HG02970 (cell line): ENCODE measurements around the gene EEPD1.
"Not testable (repeated sequence)": the region's sequence is repeated elsewhere in the genome, so short reads cannot be mapped to it uniquely, and the experiment has no call there.

ENCODE experiments used
- ATAC-seq: cut with Tn5 transposase; IDR thresholded peaks from one replicate; pipeline ENCODE4 v1.9.1; 2021; ENCODE audit warnings: mild to moderate bottlenecking, moderate library complexity, moderate number of reproducible peaks; ENCODE audit not compliant: unreplicated experiment, low FRiP score

Gene EEPD1

DNA sequence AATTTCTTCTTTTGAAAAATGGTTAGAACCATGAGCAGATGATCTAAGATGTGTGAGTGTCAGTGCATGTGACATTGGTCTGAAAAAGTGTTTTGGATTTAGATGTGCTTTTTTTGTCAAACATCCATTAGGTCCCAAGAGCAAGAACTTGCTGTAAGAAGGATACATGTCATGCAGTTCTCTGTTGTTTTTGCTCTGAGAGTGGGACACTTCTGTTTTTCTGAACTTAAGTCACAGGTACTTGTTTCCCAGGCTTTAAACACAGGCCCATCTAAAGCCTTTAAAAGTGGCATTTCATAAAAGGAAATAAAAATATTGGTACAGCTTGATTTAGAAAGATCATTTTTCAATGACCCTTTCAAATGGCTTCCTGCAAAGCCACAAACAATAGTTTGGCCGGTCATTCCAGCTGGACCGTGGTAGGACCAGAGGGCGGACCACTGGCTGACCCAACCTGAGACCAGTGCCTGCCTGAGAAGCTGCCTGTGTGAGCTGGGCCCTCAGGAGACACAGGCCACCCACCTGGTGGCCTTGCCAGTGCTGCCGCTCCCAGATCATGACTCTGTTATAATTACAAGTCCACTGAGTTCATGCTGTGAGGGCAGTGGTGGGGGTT, 92.7 kb downstream of the EEPD1 start:
- no peak for ATAC-seq

DNA sequence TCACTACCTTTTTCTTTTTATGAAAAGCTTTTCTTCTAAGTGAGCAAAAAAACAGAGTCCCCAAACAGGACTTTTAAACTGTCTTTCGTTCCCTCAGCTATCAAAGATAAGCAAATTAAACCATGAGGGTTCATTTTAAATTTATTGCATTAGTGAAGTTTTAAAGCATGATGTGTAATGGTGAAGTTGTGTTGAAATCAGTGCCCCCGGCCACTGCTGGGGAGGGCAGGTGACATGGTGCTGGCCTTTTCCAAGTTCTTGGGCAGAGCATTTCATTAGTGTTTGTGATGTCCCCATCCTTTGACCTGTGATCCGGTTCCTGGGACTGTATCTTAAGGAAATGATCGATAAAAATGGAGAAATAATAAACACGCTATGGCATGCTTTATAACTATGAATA, 96.0 kb downstream of the EEPD1 start:
- ATAC-seq = no peak

DNA sequence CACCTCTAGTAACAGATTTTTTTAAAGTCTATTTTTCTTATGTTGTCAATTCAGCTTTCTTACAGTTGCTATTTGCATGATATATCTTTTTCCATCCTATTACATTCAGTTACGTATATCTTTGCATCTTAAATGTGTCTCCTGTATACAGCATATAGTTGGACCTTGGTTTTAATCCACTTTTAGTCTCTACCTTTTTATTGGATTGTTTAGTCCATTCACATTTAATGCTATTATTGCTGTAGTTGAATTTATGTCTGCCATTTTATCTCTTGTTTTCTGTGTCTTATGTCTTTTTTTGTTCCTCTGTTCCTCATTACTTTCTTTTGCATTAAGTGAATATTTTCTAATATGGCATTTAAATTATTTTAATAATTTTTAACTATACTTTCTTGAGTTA, 100.6 kb downstream of the EEPD1 start:
- ATAC-seq = no peak

DNA sequence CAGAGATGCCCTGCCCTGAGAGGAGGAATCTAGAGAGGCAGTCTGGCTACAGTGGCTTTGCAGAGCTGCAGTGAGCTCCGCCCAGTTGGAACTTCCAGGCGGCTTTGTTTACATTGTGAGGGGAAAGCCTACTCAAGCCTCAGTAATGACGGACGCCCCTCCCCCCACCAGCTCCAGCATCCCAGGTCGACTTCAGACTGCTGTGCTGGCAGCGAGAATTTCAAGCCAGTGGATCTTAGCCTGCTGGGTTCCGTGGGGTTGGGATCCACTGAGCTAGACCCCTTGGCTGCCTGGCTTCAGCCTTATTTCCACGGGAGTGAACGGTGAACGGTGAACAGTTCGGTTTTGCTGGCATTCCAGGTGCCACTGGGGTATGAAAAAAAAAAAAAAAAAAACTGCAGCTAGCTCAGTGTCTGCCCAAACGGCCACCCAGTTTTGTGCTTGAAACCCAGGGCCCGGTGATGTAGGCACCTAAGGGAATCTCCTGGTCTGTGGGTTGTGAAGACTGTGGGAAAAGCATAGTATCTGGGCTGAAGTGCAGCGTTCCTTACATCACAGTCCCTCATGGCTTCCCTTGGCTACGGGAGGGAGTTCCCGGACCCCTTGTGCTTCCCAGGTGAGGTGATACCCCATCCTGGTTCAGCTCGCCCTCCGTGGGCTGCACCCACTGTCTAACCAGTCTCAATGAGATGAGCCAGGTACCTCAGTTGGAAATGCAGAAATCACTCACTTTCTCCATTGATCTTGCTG, 105.6 kb downstream of the EEPD1 start:
- not testable (repeated sequence) for ATAC-seq

DNA sequence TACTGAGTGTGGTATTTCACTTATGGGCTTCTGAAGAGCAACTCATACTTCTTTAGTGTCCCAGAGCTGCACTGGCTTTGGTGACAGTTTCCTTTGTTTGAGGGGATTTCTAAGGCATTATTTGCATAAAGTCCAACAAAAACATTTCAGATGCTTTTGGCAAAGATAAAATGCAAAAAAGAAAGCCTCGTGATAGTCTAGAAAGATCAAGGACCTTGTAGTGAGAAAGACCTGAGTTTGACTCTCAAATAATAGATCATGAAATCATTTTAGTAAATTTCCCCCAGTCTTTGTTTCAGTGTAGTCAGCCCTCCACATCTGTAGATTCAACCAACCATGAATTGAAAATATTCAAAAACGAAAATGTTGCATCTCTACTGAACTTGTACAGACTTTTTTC, 107.4 kb downstream of the EEPD1 start:
- ATAC-seq = no peak

DNA sequence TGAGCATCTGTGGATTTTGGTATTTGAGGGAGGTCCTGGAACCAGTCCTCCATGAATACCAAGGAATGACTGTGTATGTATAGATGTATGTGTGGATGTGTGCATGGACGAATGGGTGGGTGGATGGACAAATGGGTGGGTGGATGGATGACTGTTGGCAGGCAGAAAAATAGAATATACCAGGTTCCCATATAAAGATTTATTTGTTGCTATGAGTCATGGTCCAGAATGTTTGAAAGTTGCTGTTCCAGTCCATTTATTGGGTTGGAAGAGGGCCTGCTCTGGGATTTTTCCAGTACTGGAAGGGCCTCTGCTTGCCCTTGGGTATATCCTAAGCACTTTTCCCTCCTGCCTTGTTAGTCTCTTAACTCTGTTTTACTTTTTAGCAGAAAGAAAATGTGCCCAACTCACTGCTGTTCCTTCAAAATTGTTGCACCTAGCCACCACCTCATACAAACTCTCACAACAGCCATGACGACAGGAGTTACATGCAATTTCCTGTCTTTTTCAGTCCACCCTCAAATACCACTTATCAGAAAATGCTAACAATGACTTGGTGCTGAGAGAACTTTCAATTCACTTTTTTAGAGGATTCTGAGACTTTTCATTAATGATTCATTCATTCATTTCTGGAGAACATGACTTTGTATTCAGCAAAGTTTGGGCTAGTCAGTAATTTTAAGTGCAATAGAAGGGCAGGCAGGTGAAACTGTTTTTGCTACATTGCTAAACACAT, 108.1 kb downstream of the EEPD1 start:
- ATAC-seq = no peak

DNA sequence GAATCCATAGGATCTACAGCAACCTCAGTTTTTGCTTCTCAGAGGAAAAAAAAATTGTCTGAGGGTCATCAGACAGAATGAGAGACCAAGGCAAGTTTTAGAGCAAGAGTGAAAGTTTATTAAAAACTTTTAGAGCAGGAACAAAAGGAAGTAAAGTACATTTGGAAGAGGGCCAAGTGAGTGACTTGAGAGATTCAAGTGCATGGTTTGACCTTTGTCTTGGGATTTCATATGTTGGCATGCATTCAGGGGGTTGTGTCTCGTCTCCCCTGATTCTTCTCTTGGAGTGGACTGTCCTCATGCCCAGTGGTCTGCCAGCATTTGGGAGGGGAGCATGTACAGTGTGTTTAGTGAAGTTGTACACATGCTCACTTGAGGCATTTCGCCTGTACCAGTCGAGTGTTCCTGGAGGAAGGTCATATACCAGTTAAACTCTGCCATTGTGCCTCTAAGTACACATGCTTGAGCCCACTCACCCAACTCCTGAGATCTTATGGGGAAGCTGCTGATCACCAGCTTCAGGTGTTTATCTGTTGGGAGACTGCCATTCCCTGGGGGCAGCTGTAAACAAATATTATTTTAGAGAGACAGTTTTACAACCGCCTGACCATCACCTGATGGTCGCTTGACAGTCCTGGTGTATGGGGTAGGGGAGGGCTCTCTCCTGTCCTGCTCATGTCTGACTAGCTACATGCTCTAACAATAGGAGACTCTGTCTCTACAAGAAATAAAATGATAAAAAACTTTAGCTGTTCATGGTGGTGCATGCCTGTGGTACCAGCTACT, 109.4 kb downstream of the EEPD1 start:
- no peak for ATAC-seq

DNA sequence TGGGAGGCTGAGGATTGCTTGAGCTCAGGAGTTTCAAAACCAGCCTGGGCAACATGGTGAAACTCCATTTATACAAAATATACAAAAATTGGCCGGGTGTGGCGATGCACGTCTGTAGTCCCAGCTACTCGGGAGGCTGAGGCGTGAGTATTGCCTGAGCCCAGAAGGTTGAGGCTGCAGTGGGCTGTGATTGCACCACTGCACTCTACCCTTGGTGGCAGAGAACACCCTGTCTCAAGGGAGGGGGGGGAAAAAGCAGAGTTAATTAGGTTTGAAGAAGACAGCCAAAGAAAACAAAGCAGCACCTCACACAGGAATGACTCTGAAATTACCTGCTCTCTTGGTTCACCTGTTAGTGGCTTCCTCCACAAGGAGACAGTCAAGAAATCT, 110.0 kb downstream of the EEPD1 start:
- no peak for ATAC-seq

DNA sequence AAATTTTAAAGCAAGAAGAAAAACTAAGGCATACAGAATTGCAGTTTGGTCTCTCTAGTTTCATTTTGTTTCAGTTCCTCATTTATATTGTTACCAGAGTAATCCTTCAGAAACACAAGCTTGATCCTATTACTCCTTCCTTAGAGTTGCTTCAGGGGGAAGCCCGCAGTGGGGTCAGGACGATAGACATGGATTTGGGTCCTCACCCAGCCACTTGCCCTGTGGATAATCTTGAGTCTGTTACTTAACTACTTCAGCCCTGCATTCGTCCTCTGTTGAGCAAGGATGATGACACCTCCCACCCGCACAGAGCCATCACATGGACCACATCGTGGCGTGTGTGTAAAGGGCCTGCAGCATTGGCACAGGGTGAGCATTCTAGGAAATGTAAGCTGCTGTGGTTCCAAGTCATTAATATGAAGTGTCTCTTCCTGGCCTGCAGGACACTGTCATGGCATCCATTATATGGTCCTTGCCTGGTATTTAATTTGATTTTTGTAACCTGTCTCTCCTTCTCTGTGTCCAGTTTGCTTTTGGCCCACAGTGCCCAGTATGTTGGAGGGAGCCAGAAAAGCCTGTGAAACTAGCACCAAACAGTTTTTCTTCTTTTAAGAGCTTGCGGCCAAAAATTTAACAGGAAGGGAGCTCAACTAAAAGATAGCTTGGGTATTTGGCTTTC, 111.2 kb downstream of the EEPD1 start:
- ATAC-seq = no peak

DNA sequence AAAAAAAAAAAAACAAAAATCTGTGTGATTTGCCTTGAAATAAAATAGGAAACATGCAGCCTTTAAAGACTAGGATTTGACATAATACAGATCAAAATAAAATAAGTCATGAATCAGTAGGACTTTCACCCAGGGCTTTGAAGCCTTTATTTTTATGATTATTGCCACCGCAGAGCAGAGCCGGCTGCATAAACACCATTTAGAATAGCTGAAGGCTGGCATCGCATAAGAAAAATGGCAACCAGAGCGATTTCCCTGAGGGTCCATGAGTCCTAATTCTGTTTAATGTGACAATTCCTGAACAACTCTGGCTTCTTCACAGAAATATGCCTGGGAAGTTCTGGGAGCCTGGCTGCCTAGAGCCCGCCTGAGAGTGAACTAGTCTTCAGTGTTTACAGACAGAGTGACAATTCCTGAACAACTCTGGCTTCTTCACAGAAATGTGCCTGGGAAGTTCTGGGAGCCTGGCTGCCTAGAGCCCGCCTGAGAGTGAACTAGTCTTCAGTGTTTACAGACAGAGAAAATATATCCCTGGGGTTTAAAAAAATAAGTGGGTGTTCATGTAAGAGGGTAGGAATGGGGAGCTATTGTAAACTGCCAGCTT, 112.0 kb downstream of the EEPD1 start:
- no peak for ATAC-seq

DNA sequence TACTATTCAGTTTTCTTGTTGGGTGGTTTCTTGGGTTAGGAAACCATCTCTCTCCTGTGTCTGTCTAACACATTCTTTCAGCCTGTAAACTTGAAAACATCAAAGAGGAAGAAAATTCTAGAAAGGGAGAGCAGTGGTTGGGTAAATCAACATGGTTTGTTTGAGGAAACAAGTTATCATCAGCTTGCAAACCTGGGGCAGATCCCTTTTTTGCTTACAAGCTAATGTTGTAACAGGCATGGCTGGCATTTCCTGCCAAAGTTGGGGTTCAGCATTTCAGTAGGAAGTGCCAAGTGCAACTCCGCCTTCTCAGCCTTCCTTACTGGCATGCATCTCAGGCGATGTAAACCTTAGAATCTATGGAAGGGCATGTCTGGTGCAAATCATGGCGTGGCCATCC, 112.6 kb downstream of the EEPD1 start:
- ATAC-seq = no peak

DNA sequence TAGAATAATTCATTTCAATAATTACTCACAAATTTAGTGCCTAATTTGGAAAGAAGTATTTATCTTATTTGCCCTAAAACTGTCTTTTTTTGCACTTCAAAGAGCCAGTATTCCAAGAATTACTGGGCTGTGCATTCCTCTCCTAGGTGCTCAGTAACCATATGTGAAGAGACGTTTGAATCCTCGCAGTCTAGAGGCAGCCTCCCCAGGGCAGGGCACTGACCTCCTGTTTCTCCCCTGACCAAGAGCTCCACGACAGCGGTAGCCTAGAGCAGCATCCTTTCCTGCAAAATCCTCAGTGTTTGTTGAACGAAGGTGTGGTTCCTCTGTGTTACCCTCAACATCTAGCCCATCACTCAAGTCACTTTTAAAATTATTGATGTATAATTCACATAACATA, 113.1 kb downstream of the EEPD1 start:
- no peak for ATAC-seq

DNA sequence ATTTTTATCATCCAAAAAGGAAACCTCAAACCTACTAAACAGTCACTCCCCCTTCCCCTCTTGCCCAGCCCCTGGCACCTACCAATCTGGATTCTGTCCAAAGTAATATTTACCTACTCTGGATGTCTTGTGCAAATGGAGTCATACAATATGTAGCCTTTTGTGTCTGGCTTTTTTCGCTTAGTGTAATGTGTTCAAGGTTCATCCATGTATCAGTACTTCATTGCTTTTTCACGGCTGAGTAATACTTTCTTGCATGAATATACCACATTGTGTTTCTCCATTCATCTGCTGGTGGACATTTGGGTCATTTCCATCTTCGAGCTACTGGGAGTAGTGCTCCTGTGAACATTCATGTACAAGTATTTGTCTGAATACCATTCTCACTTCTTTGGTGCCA, 113.6 kb downstream of the EEPD1 start:
- no peak for ATAC-seq

DNA sequence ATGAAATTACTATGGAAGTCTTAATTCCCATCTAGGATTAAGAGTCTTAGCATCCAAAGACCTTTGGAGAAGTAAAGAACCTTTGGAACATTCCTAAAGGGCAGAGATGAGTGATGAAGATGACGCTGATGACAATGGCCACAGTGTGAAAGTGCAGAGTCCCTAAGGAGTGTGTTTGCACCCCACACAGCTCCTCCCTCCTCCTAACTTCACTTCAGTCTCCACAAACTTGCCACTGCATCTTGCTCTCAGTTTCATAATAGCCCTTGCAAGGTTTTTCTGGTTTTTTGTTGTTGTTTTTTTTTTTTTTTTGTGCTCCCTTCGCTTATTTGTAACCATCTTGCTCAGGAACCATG, 119.1 kb downstream of the EEPD1 start:
- no peak for ATAC-seq

DNA sequence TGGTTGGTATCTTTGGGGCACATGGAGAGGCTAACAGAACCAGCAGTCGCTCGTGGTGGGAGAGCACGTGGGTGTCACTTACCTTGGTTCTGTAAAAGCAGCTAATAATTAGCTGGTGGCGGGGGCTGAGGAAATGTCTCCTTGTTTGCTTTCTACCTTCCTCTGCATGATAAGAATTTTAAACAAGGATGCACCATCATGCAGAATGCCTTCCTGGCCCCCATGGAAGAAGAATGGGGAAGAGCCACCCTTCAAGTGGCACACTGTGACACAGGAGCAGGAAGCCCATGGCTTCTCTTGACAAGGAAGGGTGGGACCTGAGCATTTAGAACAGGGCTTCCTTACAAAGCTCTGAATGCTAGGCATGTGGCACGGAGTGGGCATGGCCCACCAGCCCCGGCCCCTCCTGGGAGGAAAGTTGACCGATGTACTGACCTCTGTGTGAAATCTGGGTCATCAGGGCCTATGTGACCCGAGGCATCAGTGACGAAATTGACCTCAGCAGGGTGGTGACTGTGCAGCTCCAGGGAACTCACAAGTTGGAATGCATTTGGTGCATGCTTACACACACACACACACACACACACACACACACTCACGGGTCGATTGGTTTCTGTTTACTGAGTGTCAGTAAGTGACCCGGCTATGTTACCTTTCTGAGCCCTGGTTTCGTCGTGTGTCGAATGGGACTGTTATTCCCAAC, 119.7 kb downstream of the EEPD1 start:
- no peak for ATAC-seq

DNA sequence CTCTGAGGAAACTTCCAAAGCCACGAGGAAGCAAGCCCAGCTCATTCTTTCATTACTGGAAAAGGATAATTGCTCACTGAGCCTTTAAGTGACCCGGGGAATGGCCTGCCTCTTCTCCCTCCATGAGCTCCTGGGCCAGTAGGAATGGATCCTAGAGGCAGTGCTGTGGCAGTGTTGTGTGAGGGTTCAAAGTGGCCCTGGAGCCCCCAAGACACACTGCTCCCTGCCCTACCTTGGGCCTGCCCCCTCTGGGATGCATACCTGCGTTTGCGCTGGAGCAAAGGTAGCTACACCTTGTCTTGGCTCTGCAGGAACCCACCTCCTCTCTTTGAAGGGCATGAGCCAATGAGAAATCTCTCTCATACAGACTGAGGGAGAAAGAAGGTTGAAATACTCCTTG, 120.8 kb downstream of the EEPD1 start:
- no peak for ATAC-seq

DNA sequence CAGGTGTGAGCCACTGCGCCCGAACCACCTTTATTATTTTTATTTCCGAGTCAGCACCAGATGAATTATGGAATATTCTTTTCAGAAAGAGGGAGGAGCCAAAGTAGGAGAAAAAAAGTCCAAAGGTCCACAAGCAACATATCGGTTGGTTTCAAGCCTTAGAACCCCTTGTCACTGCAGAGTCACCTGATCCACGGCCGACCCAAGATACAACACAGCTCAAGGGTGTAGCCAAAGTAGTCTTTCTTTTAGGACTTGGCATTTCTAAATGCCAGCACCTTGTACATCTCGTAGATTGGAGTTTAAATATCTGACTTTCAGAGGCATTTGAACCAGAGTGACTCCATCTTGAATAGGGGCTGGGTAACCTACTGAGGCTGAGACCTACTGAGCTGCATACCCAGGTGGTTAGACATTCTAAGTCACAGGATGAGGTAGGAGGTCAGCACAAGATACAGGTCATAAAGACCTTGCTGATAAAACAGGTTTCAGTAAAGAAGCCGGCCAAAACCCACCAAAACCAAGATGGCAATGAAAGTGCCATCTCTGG, 122.8 kb downstream of the EEPD1 start:
- no peak for ATAC-seq

DNA sequence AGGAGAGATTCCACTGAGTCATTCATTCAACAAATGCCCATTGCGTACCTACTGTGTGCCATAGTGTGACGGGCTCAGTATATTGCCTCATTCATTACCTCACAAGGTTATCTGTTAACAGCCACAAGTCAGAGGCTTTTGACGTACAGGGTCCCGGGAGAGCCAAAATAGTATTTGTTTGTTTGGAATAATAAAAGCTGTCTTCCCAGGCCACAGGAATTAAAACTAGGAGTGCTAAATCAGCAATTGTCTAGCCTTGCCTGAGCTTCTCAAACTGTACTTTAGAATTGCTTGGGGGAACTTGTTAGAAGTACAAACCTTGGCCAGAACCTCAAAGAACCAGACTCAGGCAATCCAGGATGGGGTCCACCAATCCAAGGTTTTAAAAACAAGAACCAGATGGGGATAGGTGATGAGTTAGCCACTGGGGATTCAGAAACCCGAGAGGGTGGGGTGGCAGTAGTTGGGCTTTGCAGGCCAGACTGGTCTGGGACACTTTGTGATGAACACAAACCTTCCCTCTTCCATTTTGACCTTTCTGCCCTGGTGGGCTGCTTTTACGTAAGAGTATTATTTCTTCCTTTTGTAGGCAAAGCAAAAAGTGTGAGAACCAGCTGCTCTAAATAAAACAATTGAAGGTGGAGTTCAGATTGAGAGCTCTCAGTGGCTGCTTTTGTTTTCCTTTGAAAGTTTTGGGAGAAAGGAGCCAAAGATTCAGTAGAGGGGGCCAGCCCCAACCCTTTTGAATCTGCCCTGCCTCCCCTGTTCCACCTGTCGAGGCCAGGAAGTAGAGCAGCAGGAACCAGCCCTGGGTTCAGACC, 123.6 kb downstream of the EEPD1 start:
- no peak for ATAC-seq

DNA sequence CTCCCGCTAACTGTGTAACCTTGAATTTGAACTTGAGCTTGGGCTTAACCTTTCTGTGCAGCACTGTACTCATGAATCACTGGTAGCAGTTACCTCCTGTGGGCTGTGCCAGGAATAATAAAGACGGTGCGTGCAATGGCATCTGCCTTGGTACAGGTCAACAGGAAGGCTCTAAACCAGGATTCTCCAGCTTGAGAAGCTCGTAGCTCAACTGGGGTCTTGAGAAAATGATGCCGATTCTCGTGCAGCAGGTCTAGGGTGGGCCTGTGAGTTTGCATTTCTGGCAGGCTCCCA, 124.1 kb downstream of the EEPD1 start:
- ATAC-seq = no peak
